Natural killer cell (primary cell): ENCODE data around the gene TRABD. TPM values are rescaled to one million over a fixed set of nuclear protein-coding genes. Genes with fewer than 3 reads are reported as not detected.
"Not testable (repeated sequence)": the region's sequence is repeated elsewhere in the genome, so short reads cannot be mapped to it uniquely, and the experiment has no call there.

Source experiments
- ATAC-seq, 3 donors: fragments of 150-1000 bp in 2 of 3; fragments of 200-7000 bp in 1 of 3; cut with Tn5 transposase; 1 replicate in 1 of 3; 2 replicates in 2 of 3; pipeline ENCODE4 v1.10.0; 2021; ENCODE audit warnings: mild to moderate bottlenecking in 2 of 3, moderate library complexity in 2 of 3
- DNase-seq, 2 donors: peaks; one replicate each; pipeline versions ENCODE4 v3.0.0 to v3.0.0-alpha.2; 2013 to 2021; ENCODE audit warnings: mixed read lengths in 1 of 2
- H3K27ac ChIP-seq: one replicate; pipeline ENCODE4 v1.5.1; 2013; ENCODE audit warnings: mild to moderate bottlenecking, low read length
- H3K27me3 ChIP-seq: one replicate; pipeline ENCODE4 v1.6.1; 2013; ENCODE audit warnings: low read length; ENCODE audit not compliant: control insufficient read depth, insufficient read depth
- H3K36me3 ChIP-seq: one replicate; pipeline ENCODE4 v1.6.1; 2013; ENCODE audit warnings: low read length; ENCODE audit not compliant: control insufficient read depth, insufficient read depth
- H3K4me1 ChIP-seq: one replicate; pipeline ENCODE4 v1.6.1; 2013; ENCODE audit warnings: low read length; ENCODE audit not compliant: control insufficient read depth, insufficient read depth
- H3K4me3 ChIP-seq: one replicate; pipeline ENCODE4 v1.5.1; 2013; ENCODE audit warnings: low read length
- H3K9me3 ChIP-seq: one replicate; pipeline ENCODE4 v1.6.1; 2013; ENCODE audit warnings: low read length; ENCODE audit not compliant: control insufficient read depth, insufficient read depth
- H3K27ac Mint-ChIP-seq, 2 donors: one replicate each; pipeline ENCODE4 v1.8.0; 2022; ENCODE audit warnings: mild to moderate bottlenecking in 2 of 2, mixed read lengths in 2 of 2, moderate library complexity in 1 of 2
- H3K27me3 Mint-ChIP-seq, 2 donors: one replicate each; pipeline ENCODE4 v1.8.0; 2022; ENCODE audit warnings: low read depth in 2 of 2, mixed read lengths in 2 of 2
- H3K36me3 Mint-ChIP-seq: one replicate; pipeline ENCODE4 v1.8.0; 2022; ENCODE audit warnings: mixed read lengths
- H3K4me1 Mint-ChIP-seq, 2 donors: one replicate each; pipeline ENCODE4 v1.8.0; 2022; ENCODE audit warnings: mixed read lengths in 2 of 2
- H3K4me3 Mint-ChIP-seq: one replicate; pipeline ENCODE4 v1.8.0; 2022; ENCODE audit warnings: mild to moderate bottlenecking, moderate library complexity, mixed read lengths
- H3K9me3 Mint-ChIP-seq, 2 donors: one replicate each; pipeline ENCODE4 v1.8.0; 2022; ENCODE audit warnings: mixed read lengths in 2 of 2
- CTCF ChIP-seq: fragments of 200-600 bp; IDR thresholded peaks from one replicate; pipeline ENCODE4 v1.8.0; 2022; ENCODE audit warnings: antibody characterized with exemption
- WGBS: methylation state at CpG from one replicate; pipeline ENCODE4 v1.1.7; 2013; ENCODE audit warnings: missing lambda C conversion rate; ENCODE audit not compliant: insufficient coverage; 5-methylcytosine and 5-hydroxymethylcytosine counted together
- intact Hi-C: fragments of 100-400 bp; cut with micrococcal nuclease; formaldehyde crosslinking; loops from one replicate; pipeline ENCODE4 v1.14.2; 2022
- total RNA-seq, 4 donors: library from RNA; stranded (reverse); fragments of 120-200 nt in 1 of 4; gene quantifications; one replicate each; pipeline versions ENCODE4 v1.2.3 to v1.2.4, GENCODE V29; 2013 to 2022

Gene TRABD
- total RNA-seq, 3 donors from 2014 or later (not counting 1 experiment from before 2014, with no cell fraction given): 129 to 138 (median 132) TPM

DNA sequence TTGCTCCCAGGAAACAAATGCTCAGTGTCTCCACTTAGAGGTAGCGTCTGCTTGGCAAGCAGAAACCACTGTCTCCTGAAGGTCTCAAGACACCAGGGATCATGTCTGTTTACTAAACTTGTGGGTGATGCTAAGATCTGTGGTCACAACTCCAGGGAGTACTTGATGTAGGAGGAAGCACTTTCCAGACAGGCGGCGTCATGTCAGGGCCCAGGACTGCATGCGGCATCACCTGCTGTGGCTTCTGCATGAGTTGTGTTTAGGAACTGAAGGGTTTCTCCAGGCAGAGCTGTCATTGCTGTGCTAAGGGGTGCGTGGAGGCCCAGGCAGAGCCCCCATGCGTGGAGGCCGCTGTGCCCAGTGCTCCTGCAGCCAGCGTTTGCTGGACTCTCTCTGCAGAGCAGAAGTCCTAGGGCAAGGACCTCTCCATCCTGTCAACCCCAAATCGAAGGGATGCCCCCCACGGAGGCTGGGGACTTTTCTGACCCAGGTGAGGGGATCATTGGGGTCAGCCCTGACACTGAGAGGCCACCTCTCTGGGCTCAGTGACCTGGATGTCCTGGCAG lies 23.2 kb upstream of the TRABD start:
- no peak for DNase-seq
- Histone ChIP-seq H3K36me3 (no peaks in the 10 kb centered on the region), H3K4me3 (no peak overlapping the region), H3K9me3 (no peaks in the 10 kb centered on the region), H3K27ac (no peak overlapping the region), H3K27me3 (no peaks in the 10 kb centered on the region), H3K4me1 (no peaks in the 10 kb centered on the region)
- 80% methylated on average over 10 of the region's 10 CpGs for WGBS
- Mint-ChIP-seq H3K27ac (no peak overlapping the region), H3K4me1 (no peaks in the 10 kb centered on the region), H3K27me3 (peaks cover 3 to 12% of the 10 kb centered on the region in 2 donors), H3K4me3 (no peak overlapping the region), H3K9me3 (no peaks in the 10 kb centered on the region), H3K36me3 (no peaks in the 10 kb centered on the region)
- no peak for ATAC-seq
- TF ChIP-seq CTCF: no peak
- intact Hi-C loops: no loop called here

DNA sequence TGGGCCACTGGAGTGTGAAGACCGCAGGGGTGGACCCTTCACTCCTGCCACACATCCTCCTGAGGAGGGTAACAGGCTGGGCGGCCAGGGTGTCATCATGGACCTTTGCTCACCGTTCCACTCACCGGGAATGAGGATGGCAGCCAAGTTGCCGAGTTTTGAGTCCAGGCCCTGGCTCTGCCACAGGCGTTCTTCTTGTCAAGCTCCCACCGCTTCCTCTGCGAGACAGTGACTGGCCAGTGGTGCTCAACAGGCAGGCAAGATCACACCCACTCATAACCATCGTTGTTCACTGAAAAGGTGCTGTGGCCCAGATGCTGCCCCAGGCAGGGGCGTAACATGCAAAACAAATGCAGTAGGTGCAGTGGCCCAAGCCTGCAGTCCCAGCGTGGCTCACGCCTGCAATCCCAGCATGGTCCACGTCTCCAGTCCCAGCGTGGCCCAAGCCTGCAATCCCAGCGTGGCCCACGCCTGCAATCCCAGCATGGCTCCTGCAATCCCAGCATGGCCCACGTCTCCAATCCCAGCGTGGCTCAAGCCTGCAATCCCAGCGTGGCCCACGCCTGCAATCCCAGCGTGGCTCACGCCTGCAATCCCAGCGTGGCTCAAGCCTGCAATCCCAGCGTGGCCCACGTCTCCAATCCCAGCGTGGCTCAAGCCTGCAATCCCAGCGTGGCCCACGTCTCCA lies 20.1 kb upstream of the TRABD start:
- H3K27me3 ChIP-seq: peaks cover 8% of the 10 kb centered on the region
- no peaks in the 10 kb centered on the region for H3K9me3 Mint-ChIP-seq
- 93% methylated on average over 28 of the region's 28 CpGs for WGBS

GRCh38 chr22:50167689-50168489 lies 17.8 kb upstream of the TRABD start:
- Mint-ChIP-seq H3K4me1 (peaks cover 0 to 14% of the 10 kb centered on the region in 2 donors), H3K4me3 (no peak overlapping the region), H3K27me3 (peaks cover 25 to 34% of the 10 kb centered on the region in 2 donors), H3K27ac (no peak overlapping the region), H3K9me3 (no peaks in the 10 kb centered on the region), H3K36me3 (no peaks in the 10 kb centered on the region)
- 80% methylated on average over 11 of the region's 11 CpGs for WGBS
- Histone ChIP-seq H3K27ac (no peak overlapping the region), H3K4me3 (no peak overlapping the region), H3K27me3 (peaks cover 19% of the 10 kb centered on the region), H3K9me3 (no peaks in the 10 kb centered on the region), H3K4me1 (no peaks in the 10 kb centered on the region), H3K36me3 (no peaks in the 10 kb centered on the region)
- intact Hi-C loops: no loop called here
- DNase-seq (no peak), ATAC-seq (no peak)
- no peak for TF ChIP-seq CTCF

More for the DNA sequence above, 20.1 kb upstream of the TRABD start:
- Histone ChIP-seq H3K4me1 (no peaks in the 10 kb centered on the region), H3K27ac (no peak overlapping the region), H3K36me3 (no peaks in the 10 kb centered on the region), H3K9me3 (no peaks in the 10 kb centered on the region), H3K4me3 (no peak overlapping the region)
- H3K4me3 Mint-ChIP-seq: no peak overlapping the region
- H3K36me3 Mint-ChIP-seq: no peaks in the 10 kb centered on the region
- no peak for TF ChIP-seq CTCF
- peaks cover 0 to 9% of the 10 kb centered on the region in 2 donors for H3K4me1 Mint-ChIP-seq
- ATAC-seq (no peak), DNase-seq (no peak)
- intact Hi-C loops: no loop called here
- H3K27ac Mint-ChIP-seq: no peak overlapping the region
- peaks cover 18 to 27% of the 10 kb centered on the region in 2 donors for H3K27me3 Mint-ChIP-seq

DNA sequence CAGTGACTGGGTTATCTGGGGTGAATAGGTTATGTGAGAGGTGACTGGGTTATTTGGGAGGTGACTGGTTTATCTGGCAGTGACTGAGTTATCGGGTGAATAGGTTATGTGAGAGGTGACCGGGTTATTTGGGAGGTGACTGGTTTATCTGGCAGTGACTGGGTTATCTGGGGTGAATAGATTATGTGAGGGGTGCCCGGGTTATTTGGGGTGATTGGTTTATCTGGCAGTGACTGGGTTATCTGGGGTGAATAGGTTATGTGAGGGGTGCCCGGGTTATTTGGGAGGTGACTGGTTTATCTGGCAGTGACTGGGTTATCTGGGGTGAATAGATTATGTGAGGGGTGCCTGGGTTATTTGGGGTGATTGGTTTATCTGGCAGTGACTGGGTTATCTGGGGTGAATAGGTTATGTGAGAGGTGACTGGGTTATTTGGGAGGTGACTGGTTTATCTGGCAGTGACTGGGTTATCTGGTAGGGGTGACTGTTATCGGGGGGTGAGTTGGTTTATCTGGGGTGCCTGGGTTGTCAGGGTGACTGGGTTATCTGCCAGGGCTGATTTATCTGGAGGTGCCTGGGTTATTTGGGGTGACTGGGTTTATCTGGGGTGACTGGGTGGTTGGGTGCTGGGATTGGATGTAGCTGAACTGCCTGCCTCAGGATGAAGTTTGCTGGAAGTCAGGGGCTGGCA lies 17.1 kb upstream of the TRABD start:
- H3K27ac ChIP-seq, H3K9me3 Mint-ChIP-seq, ATAC-seq, intact Hi-C loops, H3K36me3 ChIP-seq, DNase-seq, H3K36me3 Mint-ChIP-seq, H3K4me3 ChIP-seq, H3K4me1 ChIP-seq, H3K9me3 ChIP-seq: not testable (repeated sequence)
- H3K4me3 Mint-ChIP-seq: peak overlapping the region; percentile 66
- 87% methylated on average over 5 of the region's 5 CpGs for WGBS
- H3K27ac Mint-ChIP-seq: peak overlapping the region in 1 of 2 donors; percentile 84
- H3K4me1 Mint-ChIP-seq: peaks cover 0 to 14% of the 10 kb centered on the region in 2 donors
- H3K27me3 Mint-ChIP-seq: peaks cover 25 to 33% of the 10 kb centered on the region in 2 donors
- peaks cover 19% of the 10 kb centered on the region for H3K27me3 ChIP-seq
